Kidney (tissue), 2 donors: ENCODE results near the gene LCNL1. TPM values are rescaled to one million over a fixed set of nuclear protein-coding genes. Genes with fewer than 3 reads are reported as not detected.

Source experiments
- polyA plus RNA-seq: library from polyadenylated mRNA; stranded (reverse); fragments of 350-450 nt; fragmentation: Illumina TruSeq; extraction: RNeasy Lipid Tissue Mini Kit (QIAGEN cat#74804); gene quantifications from one replicate; pipeline ENCODE4 v1.2.3, GENCODE V29; 2014; ENCODE audit warnings: low read depth, low replicate concordance; ENCODE audit not compliant: insufficient read depth
- total RNA-seq: library from RNA; stranded (reverse); fragmentation: NEBNext Ultra II Directional; extraction: Animal tissue kit (Norgen Biotek cat#: 25700); gene quantifications from one replicate; pipeline ENCODE4 v1.2.1, GENCODE V29; 2021
- donor health status: DM: yes; HTN: yes; CAD: no.

The LCNL1 gene
- total and polyA plus RNA-seq, 2 donors from 2014 or later = 0.54 to 1.4 TPM

Other genes starting within 250 kb of the LCNL1 start
Only the 30 nearest of the 38 such genes appear.
- gene LCN15, start 218.5 kb upstream of the LCNL1 start, total RNA-seq = not detected
- not detected for gene LCN15, start 218.5 kb upstream of the LCNL1 start, polyA plus RNA-seq
- gene TMEM141, start 191.6 kb upstream of the LCNL1 start, total RNA-seq = 96.5 TPM
- gene TMEM141, start 191.6 kb upstream of the LCNL1 start, polyA plus RNA-seq = 403 TPM
- gene CCDC183, start 186.7 kb upstream of the LCNL1 start, total RNA-seq = 0.88 TPM
- gene CCDC183, start 186.7 kb upstream of the LCNL1 start, polyA plus RNA-seq = 3.1 TPM
- gene RABL6, start 175.0 kb upstream of the LCNL1 start, total RNA-seq = 70.3 TPM
- gene RABL6, start 175.0 kb upstream of the LCNL1 start, polyA plus RNA-seq = 60.4 TPM
- 5.3 TPM for gene AJM1, start 140.5 kb upstream of the LCNL1 start, total RNA-seq
- gene AJM1, start 140.5 kb upstream of the LCNL1 start, polyA plus RNA-seq = 2.5 TPM
- gene PHPT1, start 133.6 kb upstream of the LCNL1 start, total RNA-seq = 108 TPM
- gene PHPT1, start 133.6 kb upstream of the LCNL1 start, polyA plus RNA-seq = 283 TPM
- gene MAMDC4, start 130.6 kb upstream of the LCNL1 start, total RNA-seq = 8.1 TPM
- 5.8 TPM for gene MAMDC4, start 130.6 kb upstream of the LCNL1 start, polyA plus RNA-seq
- 316 TPM for gene EDF1, start 116.7 kb upstream of the LCNL1 start, total RNA-seq
- gene EDF1, start 116.7 kb upstream of the LCNL1 start, polyA plus RNA-seq = 888 TPM
- gene TRAF2, start 96.5 kb upstream of the LCNL1 start, total RNA-seq = 16.9 TPM
- gene TRAF2, start 96.5 kb upstream of the LCNL1 start, polyA plus RNA-seq = 11.4 TPM
- gene FBXW5, start 38.3 kb upstream of the LCNL1 start, total RNA-seq = 97.2 TPM
- gene FBXW5, start 38.3 kb upstream of the LCNL1 start, polyA plus RNA-seq = 92.5 TPM
- gene C8G, start 37.8 kb upstream of the LCNL1 start, total RNA-seq = 1.9 TPM
- 2.1 TPM for gene C8G, start 37.8 kb upstream of the LCNL1 start, polyA plus RNA-seq
- 42.9 TPM for gene LCN12, start 30.7 kb upstream of the LCNL1 start, total RNA-seq
- 35.5 TPM for gene LCN12, start 30.7 kb upstream of the LCNL1 start, polyA plus RNA-seq
- 236 TPM for gene PTGDS, start 5.5 kb upstream of the LCNL1 start, total RNA-seq
- gene PTGDS, start 5.5 kb upstream of the LCNL1 start, polyA plus RNA-seq = 709 TPM
- 54.2 TPM for gene PAXX, start 9.4 kb downstream of the LCNL1 start, total RNA-seq
- gene PAXX, start 9.4 kb downstream of the LCNL1 start, polyA plus RNA-seq = 80.9 TPM
- gene CLIC3, start 13.6 kb downstream of the LCNL1 start, total RNA-seq = 4.0 TPM
- gene CLIC3, start 13.6 kb downstream of the LCNL1 start, polyA plus RNA-seq = 2.1 TPM
- gene ABCA2, start 45.2 kb downstream of the LCNL1 start, total RNA-seq = 72.1 TPM
- gene ABCA2, start 45.2 kb downstream of the LCNL1 start, polyA plus RNA-seq = 39.2 TPM
- 0.60 TPM for gene FUT7, start 49.1 kb downstream of the LCNL1 start, total RNA-seq
- not detected for gene FUT7, start 49.1 kb downstream of the LCNL1 start, polyA plus RNA-seq
- 189 TPM for gene NPDC1, start 63.2 kb downstream of the LCNL1 start, total RNA-seq
- gene NPDC1, start 63.2 kb downstream of the LCNL1 start, polyA plus RNA-seq = 80.2 TPM
- gene ENTPD2, start 71.1 kb downstream of the LCNL1 start, total RNA-seq = 9.3 TPM
- gene ENTPD2, start 71.1 kb downstream of the LCNL1 start, polyA plus RNA-seq = 5.5 TPM
- 2.3 TPM for gene SAPCD2, start 87.6 kb downstream of the LCNL1 start, total RNA-seq
- gene SAPCD2, start 87.6 kb downstream of the LCNL1 start, polyA plus RNA-seq = 1.7 TPM
- gene UAP1L1, start 94.5 kb downstream of the LCNL1 start, total RNA-seq = 12.7 TPM
- gene UAP1L1, start 94.5 kb downstream of the LCNL1 start, polyA plus RNA-seq = 14.4 TPM
- gene MAN1B1, start 104.0 kb downstream of the LCNL1 start, total RNA-seq = 63.2 TPM
- 57.3 TPM for gene MAN1B1, start 104.0 kb downstream of the LCNL1 start, polyA plus RNA-seq
- 164 TPM for gene DPP7, start 131.7 kb downstream of the LCNL1 start, total RNA-seq
- gene DPP7, start 131.7 kb downstream of the LCNL1 start, polyA plus RNA-seq = 205 TPM
- 0.47 TPM for gene GRIN1, start 156.2 kb downstream of the LCNL1 start, total RNA-seq
- not detected for gene GRIN1, start 156.2 kb downstream of the LCNL1 start, polyA plus RNA-seq
- 0.25 TPM for gene LRRC26, start 187.1 kb downstream of the LCNL1 start, total RNA-seq
- gene LRRC26, start 187.1 kb downstream of the LCNL1 start, polyA plus RNA-seq = not detected
- gene TMEM210, start 189.1 kb downstream of the LCNL1 start, total RNA-seq = not detected
- gene TMEM210, start 189.1 kb downstream of the LCNL1 start, polyA plus RNA-seq = not detected
- 57.2 TPM for gene ANAPC2, start 205.6 kb downstream of the LCNL1 start, total RNA-seq
- 19.9 TPM for gene ANAPC2, start 205.6 kb downstream of the LCNL1 start, polyA plus RNA-seq
- 52.5 TPM for gene SSNA1, start 205.7 kb downstream of the LCNL1 start, total RNA-seq
- 131 TPM for gene SSNA1, start 205.7 kb downstream of the LCNL1 start, polyA plus RNA-seq
- gene TPRN, start 217.7 kb downstream of the LCNL1 start, total RNA-seq = 49.5 TPM
- 47.2 TPM for gene TPRN, start 217.7 kb downstream of the LCNL1 start, polyA plus RNA-seq
- 36.3 TPM for gene TMEM203, start 222.7 kb downstream of the LCNL1 start, total RNA-seq
- gene TMEM203, start 222.7 kb downstream of the LCNL1 start, polyA plus RNA-seq = 53.5 TPM